HG02623 (cell line): ENCODE measurements around the gene POLDIP2.

Experiments used
- ATAC-seq: cut with Tn5 transposase; IDR thresholded peaks from one replicate; pipeline ENCODE4 v1.9.1; 2021; ENCODE audit warnings: moderate library complexity; ENCODE audit not compliant: unreplicated experiment

POLDIP2 gene

DNA sequence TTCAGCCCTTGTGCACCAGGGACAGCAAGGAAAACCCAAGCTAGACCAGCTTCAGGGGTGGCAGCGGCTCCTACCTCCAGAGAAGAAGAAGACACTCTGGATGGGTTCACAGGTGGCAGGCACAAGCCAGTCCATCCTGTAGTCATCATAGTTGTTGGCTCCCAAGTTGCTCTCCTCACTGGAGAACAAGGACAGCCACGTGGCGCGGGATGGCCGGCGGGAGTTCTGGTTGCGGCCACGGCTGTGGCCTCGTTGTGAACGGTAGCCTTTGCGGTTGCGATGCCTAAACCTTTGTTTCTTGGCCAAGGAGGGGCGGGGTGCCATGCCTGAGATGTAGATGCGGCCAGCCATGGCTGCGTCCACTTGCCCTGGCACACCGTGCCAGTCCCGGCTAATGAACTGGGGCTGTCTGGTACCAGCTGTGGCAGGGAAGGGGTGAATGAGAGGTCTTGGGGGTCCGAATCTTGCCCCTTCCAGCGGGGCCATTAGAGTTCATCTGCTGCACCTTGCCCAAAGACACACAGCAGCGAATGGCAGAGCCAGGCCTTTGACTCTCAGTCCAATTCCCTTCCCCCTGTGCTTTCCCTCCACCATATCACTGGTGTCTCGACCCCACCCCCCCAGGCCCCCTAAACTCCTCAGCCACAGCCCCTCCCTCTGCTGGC is 10.4 kb upstream of the POLDIP2 start:
- no peak for ATAC-seq

DNA sequence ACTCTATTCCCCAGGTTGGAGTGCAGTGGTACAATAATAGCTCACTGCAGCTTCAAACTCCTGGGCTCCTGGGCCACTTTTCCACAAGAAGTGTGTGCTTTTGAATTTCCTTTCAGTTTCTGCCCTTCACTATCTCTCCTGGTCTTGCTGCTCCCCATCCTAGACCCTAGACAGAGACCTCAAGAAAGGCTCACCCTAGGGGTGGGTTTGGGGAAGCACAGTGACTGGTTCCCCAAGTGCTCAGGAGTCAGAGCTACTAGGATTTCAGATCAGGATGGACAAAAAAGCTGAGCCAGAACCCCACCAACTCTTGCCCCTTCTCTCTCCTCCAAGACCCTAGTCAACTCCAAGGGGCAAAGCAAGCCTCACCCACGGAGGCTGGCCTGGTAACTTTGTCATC is 9.3 kb upstream of the POLDIP2 start:
- no peak for ATAC-seq

DNA sequence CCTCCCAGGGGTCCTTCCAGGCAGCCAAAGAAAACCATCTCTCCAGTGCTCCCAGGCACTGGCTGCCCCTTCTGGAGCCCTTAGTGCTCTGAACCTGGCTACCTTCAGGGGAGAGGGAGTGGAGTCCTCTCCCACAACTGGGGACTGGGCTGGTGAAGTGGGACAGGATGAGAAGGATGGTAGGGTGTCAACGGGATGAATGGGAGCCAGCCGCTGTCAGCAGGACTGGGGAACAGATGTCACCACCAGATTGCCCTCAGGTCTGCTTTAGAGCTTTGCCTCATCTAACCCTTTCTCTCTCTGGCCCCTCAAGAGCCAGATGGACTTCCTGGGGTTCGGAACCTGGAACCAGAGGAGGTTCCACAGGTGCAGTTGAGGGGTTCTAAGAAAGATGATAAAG is 8.2 kb upstream of the POLDIP2 start:
- no peak for ATAC-seq

DNA sequence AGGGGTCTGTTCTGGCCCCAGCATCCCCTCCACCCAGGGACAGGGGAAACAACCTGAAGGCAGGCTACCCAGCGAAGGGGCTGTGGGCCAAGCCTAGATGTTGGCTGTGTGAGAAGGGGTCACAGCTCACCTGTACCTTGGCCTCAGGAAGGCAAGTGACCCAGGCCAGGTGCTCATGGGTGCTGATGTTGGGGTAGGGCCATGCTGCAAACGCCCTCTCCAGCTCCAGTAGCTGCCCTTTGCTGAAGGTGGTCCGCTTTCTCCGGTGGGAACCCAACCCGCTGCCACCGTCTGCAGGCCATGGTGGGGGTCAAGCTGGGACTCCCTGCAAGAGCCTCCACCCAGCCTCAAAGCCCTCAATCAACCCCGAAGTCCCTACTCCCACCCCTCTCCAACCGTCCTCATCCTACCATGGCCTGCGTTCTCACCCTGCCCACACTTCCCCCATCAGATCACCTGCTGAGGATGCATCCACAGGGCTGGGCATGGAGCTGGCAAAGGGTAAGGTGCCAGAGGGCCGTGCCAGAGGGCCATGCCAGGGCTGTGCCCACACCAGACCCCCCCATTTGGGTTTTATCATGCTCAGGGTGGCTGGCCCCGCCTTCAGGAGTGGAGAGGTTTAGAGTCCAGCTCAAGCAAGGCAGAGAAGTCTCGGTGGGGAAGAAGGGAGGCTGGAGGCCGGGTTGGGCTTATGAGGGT is 7.5 kb upstream of the POLDIP2 start, which contains the start of gene SEBOX:
Gene SEBOX (minus strand): TSS at position 535 of the 699 bp plus-strand sequence. CDS start 48 bp downstream, at position 487.
- ATAC-seq: no peak

DNA sequence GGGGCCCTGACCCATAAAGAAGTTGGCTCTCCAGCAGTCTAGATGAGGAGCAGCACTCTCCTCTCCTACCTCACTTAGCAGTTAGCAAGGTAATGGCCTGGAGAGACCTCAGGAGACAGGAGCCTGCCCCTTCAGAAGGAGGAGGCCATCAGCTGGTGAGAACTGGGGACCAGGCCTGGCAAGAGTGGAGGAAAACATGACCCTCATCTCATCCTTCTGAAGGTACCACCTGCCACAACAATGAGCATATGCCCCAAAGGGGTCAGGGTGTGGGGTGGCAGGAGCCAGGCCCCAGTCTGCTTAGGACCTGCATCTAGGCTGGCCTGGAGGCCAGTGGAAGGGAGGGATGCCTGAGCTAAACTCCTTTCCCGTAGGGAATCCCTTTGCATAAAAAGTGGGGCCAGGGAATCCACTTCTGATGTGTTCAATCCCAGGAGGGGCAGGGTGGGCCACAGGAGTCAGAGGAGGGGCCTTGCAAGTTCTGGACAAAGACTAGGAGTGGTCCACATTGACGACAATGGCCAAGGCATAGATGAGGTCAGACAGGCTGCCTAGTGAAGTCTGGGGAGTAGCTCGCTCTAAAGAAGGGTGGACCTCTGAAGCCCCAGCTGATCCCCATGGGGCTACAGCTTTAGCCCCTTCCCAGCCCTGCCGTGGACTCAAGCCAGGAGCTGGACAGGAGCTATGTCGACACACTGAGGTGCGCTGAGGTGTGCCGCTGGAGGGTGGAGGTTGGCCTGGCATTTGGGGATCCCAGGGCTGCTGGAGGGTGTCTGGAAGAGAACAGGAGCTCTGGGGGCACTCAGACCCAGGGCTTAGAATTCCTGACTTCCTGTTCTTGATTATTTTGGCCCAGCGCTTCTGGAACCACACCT is 6.7 kb upstream of the POLDIP2 start:
- ATAC-seq: no peak

DNA sequence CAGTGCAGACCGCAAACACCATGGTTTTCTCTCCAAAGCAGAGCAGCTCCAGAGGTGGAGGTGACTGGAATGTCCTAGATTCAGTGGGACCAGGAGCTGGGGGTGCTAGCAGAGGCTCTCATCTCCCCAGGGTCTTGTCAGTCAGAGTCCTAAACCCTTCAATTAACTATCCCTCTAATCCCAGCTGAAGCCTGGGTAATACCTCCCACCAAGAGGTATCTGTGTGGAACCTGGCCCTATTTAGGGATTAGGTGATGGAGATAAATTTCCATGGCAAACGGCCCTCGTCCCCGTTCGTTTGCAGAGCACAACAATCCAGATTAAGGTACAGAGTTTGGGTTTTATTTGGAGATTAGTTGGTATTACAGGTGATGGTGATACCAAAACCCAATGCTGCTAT is 5.9 kb upstream of the POLDIP2 start:
- ATAC-seq: no peak

DNA sequence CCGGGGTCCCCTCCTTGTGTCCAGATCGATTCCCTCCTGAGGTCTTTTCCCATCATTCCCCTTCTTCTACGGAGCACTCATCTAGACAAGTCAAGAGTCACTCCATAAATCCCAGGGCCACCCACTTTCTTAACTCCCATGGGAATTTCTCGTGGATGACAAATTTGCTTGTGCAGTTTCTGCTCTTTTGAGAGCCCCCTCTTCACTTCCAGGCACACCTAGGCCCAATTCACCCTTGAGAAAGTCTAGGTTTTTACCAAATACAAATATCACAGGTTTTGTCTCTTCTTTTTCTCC is 522 bp upstream of the POLDIP2 start:
- no peak for ATAC-seq

DNA sequence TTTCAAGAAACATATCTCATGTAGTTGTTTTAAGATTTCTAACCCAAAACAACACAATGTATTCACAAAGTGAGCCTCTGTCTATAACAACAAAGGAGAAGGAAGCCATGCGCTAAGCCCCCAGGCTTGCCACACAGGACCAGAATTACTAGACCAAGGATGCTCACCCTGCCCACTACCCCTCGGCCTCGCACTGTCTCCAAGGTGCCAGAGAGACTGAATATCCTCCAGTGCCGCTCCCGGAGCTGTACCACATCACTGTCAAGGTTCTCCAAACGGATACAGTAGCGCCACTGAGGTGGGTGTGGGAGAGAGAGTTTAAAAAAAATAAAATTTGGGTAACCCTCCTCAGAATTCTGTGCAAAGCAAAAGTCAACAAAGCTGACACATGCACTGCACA is 7.1 kb downstream of the POLDIP2 start:
- ATAC-seq: no peak

DNA sequence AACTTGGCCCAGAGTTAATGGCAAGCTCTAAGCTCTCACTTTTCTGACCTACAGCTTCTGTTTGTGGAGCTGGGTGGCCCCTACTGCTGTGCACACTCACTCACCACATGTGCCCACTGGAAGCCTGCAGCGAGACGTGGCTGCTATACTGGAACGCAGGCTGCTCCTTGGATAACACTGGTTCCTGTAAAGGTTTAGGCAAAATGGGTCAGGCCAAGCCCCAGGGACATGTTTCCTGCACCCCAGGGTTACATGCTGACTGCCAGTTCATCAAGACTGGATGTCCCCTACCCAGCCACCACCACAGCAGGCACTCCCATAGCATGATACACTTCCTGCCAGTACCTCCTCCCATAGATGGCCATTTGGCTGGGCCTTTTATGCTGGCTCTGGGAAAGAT is 8.3 kb downstream of the POLDIP2 start:
- ATAC-seq: no peak

DNA sequence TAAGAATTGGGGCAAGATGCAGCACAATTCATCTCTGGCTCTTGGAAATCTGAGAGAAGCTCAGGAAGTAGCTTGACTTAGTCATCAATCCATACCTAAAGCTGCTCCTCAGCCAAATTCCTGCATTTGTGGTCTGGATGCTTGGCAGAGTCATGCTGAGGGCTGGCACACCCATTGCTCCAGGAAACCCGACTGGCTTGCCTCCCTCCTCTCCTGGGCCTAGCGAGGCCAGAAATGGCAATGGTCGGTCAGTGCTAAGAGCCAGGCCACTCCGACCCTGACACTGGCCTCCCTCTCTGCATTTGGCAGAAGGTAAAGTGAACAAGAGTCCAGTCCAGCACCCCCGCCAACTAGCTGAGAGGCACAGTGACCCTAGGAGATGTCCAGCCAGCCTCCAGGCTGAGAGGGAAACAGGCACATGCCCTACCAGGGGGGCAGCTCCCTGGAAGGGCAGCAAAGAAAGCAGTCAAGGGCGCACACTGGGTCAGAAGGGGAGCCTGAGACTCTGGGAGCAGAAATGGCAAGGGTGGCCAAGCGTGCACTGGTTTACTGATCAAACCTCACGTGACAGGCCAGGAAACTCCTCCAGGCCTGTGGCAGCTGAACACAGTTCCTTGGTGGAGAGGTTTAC is 10.0 kb downstream of the POLDIP2 start:
- ATAC-seq: no peak

DNA sequence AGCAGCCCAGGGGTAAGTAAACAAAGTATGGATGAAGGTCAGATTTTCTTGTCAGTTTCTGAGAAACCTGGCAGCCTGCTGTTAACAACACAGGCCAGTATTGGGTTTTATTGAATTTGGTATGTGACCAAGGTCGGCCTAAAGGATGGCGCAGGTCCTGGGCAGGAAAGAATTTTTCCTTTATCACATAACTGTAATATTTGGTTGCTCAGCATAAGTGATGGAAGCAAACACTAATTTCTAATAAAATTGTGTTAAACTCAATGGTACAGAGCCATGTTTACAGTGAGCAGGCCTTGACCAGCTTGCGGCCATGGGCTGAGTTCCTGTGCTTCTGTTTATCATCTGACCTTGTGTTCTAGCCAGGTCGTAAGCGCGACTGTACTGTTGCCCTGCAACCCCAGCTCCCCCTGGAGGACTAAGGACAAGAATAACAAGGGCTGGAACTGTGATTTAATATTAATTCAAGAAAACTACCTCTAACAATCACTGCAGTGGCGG is 10.5 kb downstream of the POLDIP2 start:
- ATAC-seq: no peak

DNA sequence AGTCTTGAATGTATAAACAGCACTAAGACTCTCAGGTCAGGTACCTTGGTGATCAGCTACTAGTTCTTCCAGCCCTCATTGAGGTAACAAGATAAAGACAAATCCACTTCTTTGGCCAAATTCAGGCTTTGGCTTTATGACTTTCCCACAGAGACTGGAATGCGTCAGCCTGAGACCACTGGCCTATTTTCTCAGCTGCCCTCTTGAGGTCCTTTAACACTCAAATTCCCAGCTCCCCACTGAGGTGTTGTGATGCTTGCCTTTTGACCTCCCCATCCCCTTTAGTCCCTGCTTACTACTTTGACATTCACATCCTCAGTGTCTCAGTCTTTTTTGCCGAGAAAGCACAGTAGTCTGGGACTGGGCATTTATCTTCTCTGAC is 11.1 kb downstream of the POLDIP2 start:
- ATAC-seq: no peak

DNA sequence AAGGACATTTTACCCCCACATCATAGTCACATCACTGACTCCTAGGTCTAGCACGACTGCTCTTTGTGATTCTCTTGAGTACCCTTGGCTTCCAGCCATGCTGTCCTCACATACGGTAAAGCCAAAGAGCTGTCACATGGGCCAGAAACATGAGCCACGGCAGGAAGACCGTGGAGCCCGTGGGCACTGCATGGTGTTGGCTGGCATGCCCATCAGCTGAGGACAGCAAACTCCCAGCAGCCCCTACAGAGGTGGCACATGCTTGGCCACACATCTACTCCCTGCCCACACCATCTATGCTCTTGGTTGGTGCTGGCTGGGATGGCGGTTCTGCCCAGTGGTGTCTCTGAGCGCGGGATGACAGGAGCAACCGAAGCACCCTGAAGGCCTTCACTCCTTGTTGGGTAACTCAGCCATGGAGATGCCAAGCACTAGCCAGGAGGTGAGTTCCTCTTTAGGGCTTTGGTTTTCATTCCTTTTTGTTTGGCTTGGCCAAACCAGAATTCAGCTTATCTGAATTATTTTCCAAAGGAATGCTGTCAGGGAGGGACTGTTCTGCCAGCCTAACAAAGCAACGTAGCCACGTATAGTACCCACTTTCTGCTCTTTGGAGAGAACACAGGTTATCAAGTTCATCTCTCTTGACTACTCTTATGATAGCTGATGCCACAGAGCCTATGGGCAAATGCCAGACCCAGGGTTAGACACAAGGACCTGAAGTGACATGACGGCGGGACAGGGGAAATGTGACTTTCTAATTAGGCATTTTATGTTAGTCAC is 11.7 kb downstream of the POLDIP2 start:
- no peak for ATAC-seq

DNA sequence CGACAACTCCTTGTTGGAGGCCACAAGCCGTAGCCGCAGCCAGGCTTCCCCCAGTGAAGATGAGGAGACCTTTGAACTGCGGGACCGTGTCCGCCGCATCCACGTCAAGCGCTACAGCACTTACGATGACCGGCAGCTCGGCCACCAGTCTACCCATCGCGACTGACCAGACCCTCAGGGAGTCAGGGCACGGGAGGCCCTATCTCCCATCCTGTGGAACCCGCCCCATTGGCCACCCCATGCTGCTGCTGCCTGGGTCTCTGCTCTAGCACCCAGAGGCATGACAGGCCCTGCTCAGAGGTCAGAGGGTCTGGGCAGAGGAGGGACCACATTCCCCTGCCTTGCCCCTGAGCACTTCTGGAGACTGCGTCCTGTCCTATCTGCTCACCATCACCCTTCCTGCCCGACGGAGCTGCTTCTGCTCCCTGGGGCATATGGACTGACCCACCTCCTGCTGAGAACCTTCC is 12.9 kb downstream of the POLDIP2 start:
- no peak for ATAC-seq

DNA sequence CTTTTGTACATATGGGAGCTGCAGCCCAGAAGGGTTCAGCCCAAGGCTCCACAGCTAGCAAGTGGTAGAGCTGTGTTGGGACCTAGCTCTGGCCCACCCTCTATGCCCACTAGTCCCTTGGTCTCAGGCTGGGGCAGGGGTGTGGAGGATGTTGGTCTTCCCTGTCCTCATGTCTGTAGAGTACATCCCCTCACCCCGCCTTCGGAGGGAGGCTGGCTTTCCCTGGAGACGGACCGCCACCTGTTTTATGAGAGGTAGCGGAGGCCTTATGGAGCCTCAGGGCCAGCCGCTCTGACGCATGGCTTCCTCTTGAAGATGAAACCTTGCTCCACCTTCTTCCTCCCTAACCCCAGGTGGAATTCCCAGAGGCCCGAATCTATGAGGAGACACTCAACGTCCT is 13.3 kb downstream of the POLDIP2 start:
- no peak for ATAC-seq

DNA sequence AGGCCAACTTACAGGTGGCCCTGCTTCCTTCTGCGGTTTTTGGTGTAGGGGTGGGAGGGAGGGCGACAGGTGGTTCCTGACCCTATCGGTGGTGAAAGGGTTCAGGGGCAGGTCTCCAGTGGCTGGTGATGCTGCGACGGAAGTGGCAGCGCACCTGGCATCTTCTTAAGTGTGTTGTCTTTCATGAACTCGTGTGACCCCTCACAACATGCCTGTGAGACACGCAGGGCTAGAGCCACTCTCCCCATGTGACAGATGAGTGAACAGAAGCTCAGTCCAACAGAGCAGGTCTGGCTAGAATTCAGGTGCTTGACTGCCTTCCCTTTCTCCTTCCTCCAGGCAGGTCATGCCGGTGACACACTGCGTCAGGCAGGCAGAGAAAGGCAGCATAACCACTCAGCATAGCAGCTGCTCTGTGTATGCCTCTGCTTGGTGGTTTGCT is 13.8 kb downstream of the POLDIP2 start:
- ATAC-seq: no peak

DNA sequence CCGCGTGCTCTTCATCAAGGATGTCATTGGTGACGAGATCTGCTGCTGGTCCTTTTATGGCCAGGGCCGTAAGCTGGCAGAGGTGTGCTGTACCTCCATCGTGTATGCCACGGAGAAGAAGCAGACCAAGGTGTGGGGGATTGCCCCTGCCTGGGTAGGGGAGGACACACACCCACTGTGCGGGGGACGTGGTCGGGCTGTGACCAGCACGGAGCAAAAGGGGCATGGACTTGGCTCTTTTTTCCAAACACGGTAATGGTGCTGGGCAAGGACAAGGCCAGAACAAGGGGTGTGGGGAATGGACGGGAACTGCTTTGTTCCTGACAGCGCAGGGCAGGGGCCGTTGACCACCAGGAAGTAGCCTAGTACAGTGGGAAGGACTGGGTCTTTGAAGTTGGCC is 15.0 kb downstream of the POLDIP2 start:
- no peak for ATAC-seq

DNA sequence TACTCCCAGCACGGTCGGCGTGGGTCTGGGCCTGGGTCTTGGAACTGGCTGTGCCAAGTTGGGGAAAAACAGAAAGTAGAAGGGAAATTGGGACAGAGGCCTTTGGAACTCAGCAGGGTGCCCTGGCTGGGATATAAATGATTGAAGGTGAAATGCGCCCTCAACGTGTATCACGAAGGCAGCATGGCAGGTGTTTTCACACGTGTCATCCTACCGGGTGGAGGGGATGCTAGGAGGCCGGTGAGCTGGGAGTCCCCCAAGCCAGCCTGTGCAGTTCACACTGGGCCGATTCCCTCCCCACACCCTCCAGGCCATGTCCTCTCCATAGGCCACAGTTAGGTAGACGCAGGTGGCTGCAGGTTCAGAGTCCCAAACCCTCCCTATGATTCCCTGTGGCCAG is 15.8 kb downstream of the POLDIP2 start:
- ATAC-seq: no peak

DNA sequence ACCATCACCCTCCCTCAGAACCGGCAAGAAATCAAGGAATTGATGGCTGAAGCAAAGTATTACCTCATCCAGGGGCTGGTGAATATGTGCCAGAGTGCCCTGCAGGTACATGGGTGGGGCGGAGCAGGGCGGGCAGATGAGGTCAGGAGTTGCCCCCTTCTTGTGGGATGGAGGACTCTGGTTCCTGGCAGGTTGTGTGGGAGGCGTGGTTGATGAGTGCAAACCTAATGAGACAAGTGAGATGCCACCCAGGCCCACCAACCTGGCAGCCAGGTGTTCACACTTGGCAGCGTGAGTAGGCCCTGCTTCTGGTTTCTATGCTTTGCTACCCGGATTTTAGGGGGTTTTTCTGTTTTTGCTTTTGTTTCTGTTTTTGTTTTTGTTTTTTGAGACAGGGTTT is 17.0 kb downstream of the POLDIP2 start:
- ATAC-seq: no peak

DNA sequence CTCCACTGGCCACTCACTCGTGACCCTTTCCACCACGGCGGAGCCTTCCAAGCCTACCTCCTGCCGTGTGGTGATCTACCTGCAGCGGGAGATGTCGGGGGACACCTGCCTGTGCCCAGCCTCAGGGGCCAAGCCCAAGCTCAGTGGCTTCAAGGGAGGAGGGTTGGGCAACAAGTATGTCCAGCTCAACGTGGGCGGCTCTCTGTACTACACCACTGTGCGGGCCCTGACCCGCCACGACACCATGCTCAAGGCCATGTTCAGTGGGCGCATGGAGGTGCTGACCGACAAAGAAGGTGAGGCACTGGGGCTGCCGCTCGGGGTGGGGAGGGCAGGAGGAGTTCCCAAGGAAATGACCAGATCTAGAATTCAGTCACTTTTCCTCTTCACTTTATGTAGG is 17.9 kb downstream of the POLDIP2 start:
- no peak for ATAC-seq
